OCI-LY1 (cell line): ENCODE results near the gene TRAPPC1.

Source experiments
- H2AFZ ChIP-seq: fragments of 200-600 bp; sonication (generic), shearing (Covaris generic); 2 replicates; pipeline ENCODE4 v1.6.0; 2014; ENCODE audit warnings: antibody characterized with exemption, mild to moderate bottlenecking, low read length
- H3F3A ChIP-seq: fragments of 200-600 bp; sonication (generic), shearing (Covaris generic); 2 replicates; pipeline ENCODE4 v1.6.0; 2014; ENCODE audit warnings: mild to moderate bottlenecking, antibody characterized with exemption, low read length, moderate library complexity; ENCODE audit not compliant: insufficient read depth
- H3K27ac ChIP-seq: fragments of 200-600 bp; sonication (generic); 2 replicates; pipeline ENCODE4 v1.5.1; 2014; ENCODE audit warnings: low read length, mixed run types, mild to moderate bottlenecking, low read depth; ENCODE audit not compliant: poor library complexity, severe bottlenecking
- H3K27me3 ChIP-seq: fragments of 200-600 bp; sonication (generic); 2 replicates; pipeline ENCODE4 v1.6.0; 2014; ENCODE audit warnings: antibody characterized with exemption, mild to moderate bottlenecking, low read length, moderate library complexity; ENCODE audit not compliant: insufficient read depth
- H3K36me3 ChIP-seq: fragments of 200-600 bp; sonication (generic); 2 replicates; pipeline ENCODE4 v1.6.1; 2014; ENCODE audit warnings: mild to moderate bottlenecking, antibody characterized with exemption, low read length, moderate library complexity, mixed read lengths; ENCODE audit not compliant: insufficient read depth
- H3K4me1 ChIP-seq: fragments of 200-600 bp; sonication (generic); 2 replicates; pipeline ENCODE4 v1.5.1; 2014; ENCODE audit warnings: mild to moderate bottlenecking, low read length, moderate library complexity; ENCODE audit not compliant: insufficient read depth, severe bottlenecking
- H3K4me2 ChIP-seq: fragments of 200-600 bp; sonication (generic), shearing (Covaris generic); 2 replicates; pipeline ENCODE4 v1.6.1; 2014; ENCODE audit warnings: low read length
- H3K4me3 ChIP-seq: fragments of 200-600 bp; sonication (generic); 2 replicates; pipeline ENCODE4 v1.5.1; 2014; ENCODE audit warnings: low read length, low read depth, mild to moderate bottlenecking, mixed read lengths; ENCODE audit not compliant: poor library complexity, severe bottlenecking
- H3K79me2 ChIP-seq: fragments of 200-600 bp; shearing (Covaris generic); 2 replicates; pipeline ENCODE4 v1.6.1; 2016; ENCODE audit warnings: mixed run types, low read length, mixed read lengths; ENCODE audit not compliant: insufficient read depth
- H3K9ac ChIP-seq: fragments of 200-600 bp; sonication (generic), shearing (Covaris generic); 2 replicates; pipeline ENCODE4 v1.6.1; 2014; ENCODE audit warnings: mild to moderate bottlenecking, low read length, mixed read lengths
- H3K9me2 ChIP-seq: fragments of 200-600 bp; sonication (generic), shearing (Covaris generic); 2 replicates; pipeline ENCODE4 v1.6.1; 2014; ENCODE audit warnings: low read depth, mild to moderate bottlenecking, low read length, mixed read lengths
- H3K9me3 ChIP-seq: fragments of 200-600 bp; shearing (Covaris generic); 2 replicates; pipeline ENCODE4 v1.6.1; 2014; ENCODE audit warnings: low read length, mixed read lengths
- H4K20me1 ChIP-seq: fragments of 200-600 bp; sonication (generic), shearing (Covaris generic); 2 replicates; pipeline ENCODE4 v1.6.0; 2016; ENCODE audit warnings: mild to moderate bottlenecking, low read length; ENCODE audit not compliant: insufficient read depth
- CTCF ChIP-seq: fragments of 200-600 bp; sonication (generic), shearing (Covaris generic); IDR thresholded peaks from 2 replicates; pipeline ENCODE4 v1.5.1; 2017; ENCODE audit warnings: mild to moderate bottlenecking, antibody characterized with exemption, low read length, moderate library complexity, mixed read lengths
- EZH2 ChIP-seq: fragments of 200-600 bp; sonication (generic), shearing (Covaris generic); IDR thresholded peaks from 2 replicates; pipeline ENCODE4 v1.8.0; 2017; ENCODE audit warnings: borderline replicate concordance, mixed run types, mild to moderate bottlenecking, antibody characterized with exemption, low read length, moderate library complexity, mixed read lengths

The TRAPPC1 gene

GRCh38 chr17:7911116-7911515 is 20.6 kb downstream of the TRAPPC1 start:
- no peak overlapping the region for H3K4me3 ChIP-seq
- no peaks in the 10 kb centered on the region for H4K20me1 ChIP-seq
- H3K79me2 ChIP-seq = no peaks in the 10 kb centered on the region
- no peak overlapping the region for H3K9ac ChIP-seq
- no peaks in the 10 kb centered on the region for H3K27me3 ChIP-seq
- peaks cover 16% of the 10 kb centered on the region for H3K4me1 ChIP-seq
- H3K27ac ChIP-seq = no peak overlapping the region
- TF ChIP-seq CTCF (no peak), EZH2 (no peak)
- H3K36me3 ChIP-seq = peaks cover 65% of the 10 kb centered on the region
- no peak overlapping the region for H3K4me2 ChIP-seq
- H3K9me2 ChIP-seq = no peaks in the 10 kb centered on the region
- H2AFZ ChIP-seq = no peak overlapping the region
- no peaks in the 10 kb centered on the region for H3F3A ChIP-seq
- no peaks in the 10 kb centered on the region for H3K9me3 ChIP-seq

GRCh38 chr17:7910711-7911110 is 21.0 kb downstream of the TRAPPC1 start:
- Histone ChIP-seq H3K9me3 (no peaks in the 10 kb centered on the region), H3K4me3 (no peak overlapping the region), H3K4me1 (peaks cover 14% of the 10 kb centered on the region), H3K9ac (no peak overlapping the region), H3K9me2 (no peaks in the 10 kb centered on the region), H4K20me1 (no peaks in the 10 kb centered on the region), H3K79me2 (no peaks in the 10 kb centered on the region), H3K4me2 (no peak overlapping the region), H3K36me3 (peaks cover 69% of the 10 kb centered on the region), H3F3A (no peaks in the 10 kb centered on the region), H3K27me3 (no peaks in the 10 kb centered on the region), H3K27ac (no peak overlapping the region), H2AFZ (no peak overlapping the region)
- TF ChIP-seq EZH2 (no peak), CTCF (no peak)

- Histone ChIP-seq H3K27me3 (no peaks in the 10 kb centered on the region), H3F3A (no peaks in the 10 kb centered on the region), H3K4me2 (no peak overlapping the region), H3K36me3 (peaks cover 73% of the 10 kb centered on the region), H3K27ac (no peak overlapping the region), H3K9me3 (no peaks in the 10 kb centered on the region), H3K4me3 (no peak overlapping the region), H3K9me2 (no peaks in the 10 kb centered on the region), H3K79me2 (no peaks in the 10 kb centered on the region), H3K4me1 (peaks cover 9% of the 10 kb centered on the region), H2AFZ (no peak overlapping the region), H3K9ac (no peak overlapping the region), H4K20me1 (no peaks in the 10 kb centered on the region)
- TF ChIP-seq EZH2 = no peak
- no peak for TF ChIP-seq CTCF
Observed at GRCh38 chr17:7910281-7910680, 21.5 kb downstream of the TRAPPC1 start.
